ENCODE data around the gene CFAP97D1.

- TF ChIP-seq, protein P1, sequence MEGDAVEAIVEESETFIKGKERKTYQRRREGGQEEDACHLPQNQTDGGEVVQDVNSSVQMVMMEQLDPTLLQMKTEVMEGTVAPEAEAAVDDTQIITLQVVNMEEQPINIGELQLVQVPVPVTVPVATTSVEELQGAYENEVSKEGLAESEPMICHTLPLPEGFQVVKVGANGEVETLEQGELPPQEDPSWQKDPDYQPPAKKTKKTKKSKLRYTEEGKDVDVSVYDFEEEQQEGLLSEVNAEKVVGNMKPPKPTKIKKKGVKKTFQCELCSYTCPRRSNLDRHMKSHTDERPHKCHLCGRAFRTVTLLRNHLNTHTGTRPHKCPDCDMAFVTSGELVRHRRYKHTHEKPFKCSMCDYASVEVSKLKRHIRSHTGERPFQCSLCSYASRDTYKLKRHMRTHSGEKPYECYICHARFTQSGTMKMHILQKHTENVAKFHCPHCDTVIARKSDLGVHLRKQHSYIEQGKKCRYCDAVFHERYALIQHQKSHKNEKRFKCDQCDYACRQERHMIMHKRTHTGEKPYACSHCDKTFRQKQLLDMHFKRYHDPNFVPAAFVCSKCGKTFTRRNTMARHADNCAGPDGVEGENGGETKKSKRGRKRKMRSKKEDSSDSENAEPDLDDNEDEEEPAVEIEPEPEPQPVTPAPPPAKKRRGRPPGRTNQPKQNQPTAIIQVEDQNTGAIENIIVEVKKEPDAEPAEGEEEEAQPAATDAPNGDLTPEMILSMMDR (IDR thresholded peaks at IDR 0.05): no peak
- TF ChIP-seq POLR2A (IDR thresholded peaks at IDR 0.05): no peak
These were observed 46.0 kb downstream of the CFAP97D1 start for GRCh38 chr17:43826206-43826605.

Data from transverse colon (tissue), 3 donors.